Fibroblast of peridontal ligament (primary cell): ENCODE measurements around the gene RAB11FIP3.

Source experiments
- DNase-seq: peaks from one replicate; pipeline ENCODE4 v3.0.0-alpha.2; 2010; ENCODE audit errors: extremely low read depth

The RAB11FIP3 gene

GRCh38 chr16:518858-519257 is 93.4 kb downstream of the RAB11FIP3 start:
- no peak for DNase-seq

- DNase-seq: no peak
Observed at GRCh38 chr16:519425-519824, 94.0 kb downstream of the RAB11FIP3 start.

- DNase-seq: no peak
Observed at GRCh38 chr16:519841-520687, 94.6 kb downstream of the RAB11FIP3 start.

GRCh38 chr16:520847-521246 is 95.4 kb downstream of the RAB11FIP3 start:
- no peak for DNase-seq

- DNase-seq: no peak
Observed at GRCh38 chr16:521381-522210, 96.1 kb downstream of the RAB11FIP3 start.

GRCh38 chr16:522320-523096 is 97.1 kb downstream of the RAB11FIP3 start:
- no peak for DNase-seq

- DNase-seq: no peak
Observed at GRCh38 chr16:523097-523741, 97.8 kb downstream of the RAB11FIP3 start.

GRCh38 chr16:524274-525040 is 99.0 kb downstream of the RAB11FIP3 start:
- DNase-seq: no peak

GRCh38 chr16:525123-525519 is 99.7 kb downstream of the RAB11FIP3 start:
- DNase-seq: no peak

- DNase-seq: peak; percentile 67
Observed at GRCh38 chr16:525520-526180, 100.2 kb downstream of the RAB11FIP3 start.

GRCh38 chr16:526181-527014 is 100.9 kb downstream of the RAB11FIP3 start:
- peak; percentile 33 for DNase-seq

GRCh38 chr16:527015-527903 is 101.8 kb downstream of the RAB11FIP3 start, which contains the start of gene CAPN15:
Gene CAPN15 (plus strand): TSS chr16:527712. CDS start chr16:546839, 19,127 bp downstream.
- DNase-seq: peak; percentile 76

- DNase-seq: peak; percentile 52
Observed at GRCh38 chr16:528111-529011, 102.9 kb downstream of the RAB11FIP3 start.

- no peak for DNase-seq
Observed at GRCh38 chr16:529012-529575, 103.6 kb downstream of the RAB11FIP3 start.

- no peak for DNase-seq
Observed at GRCh38 chr16:530111-530817, 104.8 kb downstream of the RAB11FIP3 start.

GRCh38 chr16:531494-532125 is 106.2 kb downstream of the RAB11FIP3 start:
- no peak for DNase-seq
